ENCODE data around the gene DENND5A.
"Not testable (repeated sequence)": the region's sequence is repeated elsewhere in the genome, so short reads cannot be mapped to it uniquely, and the experiment has no call there.

DENND5A gene

DNA sequence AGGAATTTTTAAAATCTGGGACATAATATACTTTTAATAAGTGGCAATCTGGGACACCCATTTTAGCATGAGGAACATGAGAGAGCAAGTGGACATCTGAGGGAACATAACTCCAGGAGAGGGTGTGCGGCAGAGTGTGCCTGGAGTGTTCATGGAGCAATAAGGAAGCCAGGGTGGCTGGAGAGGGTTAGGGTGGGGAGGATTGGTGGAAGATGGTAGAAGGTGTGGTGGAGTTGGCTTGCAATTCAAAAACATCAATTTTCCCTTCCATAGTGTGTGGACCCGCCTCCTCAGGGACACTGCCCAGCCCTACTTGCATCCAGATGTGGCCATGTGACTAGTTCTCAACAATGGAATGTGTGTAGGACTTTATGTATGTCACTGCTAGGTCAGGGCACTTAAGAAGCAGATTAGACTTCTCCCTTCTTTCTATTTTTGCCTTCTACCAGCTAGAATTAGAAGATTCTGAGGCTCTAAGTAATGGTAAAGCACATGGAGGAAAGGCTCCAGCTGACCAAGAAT lies 4.4 kb upstream of the DENND5A start:
- H3K9me3 ChIP-seq (replicated peaks in 1 of 11) = no peaks in the 10 kb centered on the region
- no peak overlapping the region for H3K9ac ChIP-seq
- no peak for TF ChIP-seq Cebpa-rat (IDR thresholded peaks at IDR 0.05)
- H3K4me3 ChIP-seq = no peak overlapping the region
- H3K4me1 ChIP-seq = peaks cover 5 to 43% (median 25%) of the 10 kb centered on the region in 10 experiments; a peak in 19 of 20 replicates
- no peak overlapping the region; a peak in 1 of 22 replicates for H3K4me2 ChIP-seq
- H3K27me3 ChIP-seq = no peaks in the 10 kb centered on the region
- H3K36me3 ChIP-seq = no peaks in the 10 kb centered on the region
- H4K20me1 ChIP-seq = peaks cover 0 to 5% (median 0%) of the 10 kb centered on the region in 11 experiments; a peak in 3 of 22 replicates
- H3K27ac ChIP-seq = no peak overlapping the region

DNA sequence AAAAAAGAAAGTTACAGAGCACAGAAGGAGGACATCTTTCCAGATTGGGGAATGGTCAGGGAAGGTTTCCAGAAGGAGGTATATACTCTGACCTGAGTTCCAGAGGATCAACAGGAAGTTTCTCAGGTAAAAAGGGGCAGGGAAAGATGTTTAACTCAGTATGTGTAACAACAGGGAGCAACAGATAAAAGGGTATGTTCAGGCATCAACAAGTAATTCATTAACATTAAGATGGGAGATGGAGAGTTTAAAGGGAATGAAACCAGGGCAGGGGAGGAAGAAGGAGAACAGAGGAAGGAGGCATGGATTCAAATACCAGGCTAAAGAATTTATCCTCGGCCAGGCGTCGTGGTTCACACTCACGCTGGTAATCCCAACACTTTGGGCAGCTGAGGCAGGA lies 2.5 kb upstream of the DENND5A start:
- peaks cover 14 to 31% (median 15%) of the 10 kb centered on the region in 10 experiments for H3K4me1 ChIP-seq
- H3K9ac ChIP-seq = no peak overlapping the region
- H4K20me1 ChIP-seq = peaks cover 0 to 14% (median 6%) of the 10 kb centered on the region in 11 experiments; a peak in 13 of 22 replicates
- no peak for TF ChIP-seq Cebpa-rat (IDR thresholded peaks at IDR 0.05)
- H3K36me3 ChIP-seq = peaks cover 0 to 5% (median 0%) of the 10 kb centered on the region in 11 experiments; a peak in 3 of 22 replicates
- no peak overlapping the region for H3K27ac ChIP-seq
- H3K9me3 ChIP-seq (replicated peaks in 1 of 11) = peaks cover 0 to 7% (median 0%) of the 10 kb centered on the region in 11 experiments; a peak in 5 of 22 replicates
- H3K4me3 ChIP-seq = no peak overlapping the region
- no peaks in the 10 kb centered on the region for H3K27me3 ChIP-seq
- no peak overlapping the region for H3K4me2 ChIP-seq

DNA sequence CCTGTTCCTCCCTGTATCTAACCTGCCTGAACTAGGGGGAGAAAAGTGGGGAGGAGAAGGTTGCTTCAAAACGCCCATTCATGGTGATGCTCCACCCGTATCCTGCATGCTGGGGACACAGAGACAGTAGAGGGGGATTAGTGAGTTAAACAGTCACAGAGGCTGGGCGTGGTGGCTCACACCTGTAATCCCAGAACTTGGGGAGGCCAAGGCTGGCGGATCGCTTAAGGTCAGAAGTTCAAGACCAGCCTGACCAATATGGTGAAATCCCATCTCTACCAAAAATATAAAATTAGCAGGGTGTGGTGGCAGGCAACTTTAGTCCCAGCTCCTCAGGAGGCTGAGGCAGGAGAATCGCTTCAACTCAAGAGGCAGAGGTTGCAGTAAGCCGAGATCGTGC lies 1.8 kb upstream of the DENND5A start:
- Histone ChIP-seq H4K20me1 (peaks cover 5 to 21% (median 14%) of the 10 kb centered on the region in 11 experiments; a peak in 18 of 22 replicates), H3K4me3 (no peak overlapping the region), H3K36me3 (peaks cover 0 to 5% (median 0%) of the 10 kb centered on the region in 11 experiments; a peak in 3 of 22 replicates), H3K9me3 (replicated peaks in 1 of 11) (peaks cover 0 to 8% (median 0%) of the 10 kb centered on the region in 11 experiments; a peak in 5 of 22 replicates), H3K27ac (no peak overlapping the region), H3K4me2 (peak overlapping the region in 1 of 11 experiments; percentile 4; a peak in 1 of 22 replicates), H3K9ac (no peak overlapping the region), H3K27me3 (no peaks in the 10 kb centered on the region), H3K4me1 (peaks cover 20 to 31% (median 22%) of the 10 kb centered on the region in 10 experiments)
- no peak for TF ChIP-seq Cebpa-rat (IDR thresholded peaks at IDR 0.05)

DNA sequence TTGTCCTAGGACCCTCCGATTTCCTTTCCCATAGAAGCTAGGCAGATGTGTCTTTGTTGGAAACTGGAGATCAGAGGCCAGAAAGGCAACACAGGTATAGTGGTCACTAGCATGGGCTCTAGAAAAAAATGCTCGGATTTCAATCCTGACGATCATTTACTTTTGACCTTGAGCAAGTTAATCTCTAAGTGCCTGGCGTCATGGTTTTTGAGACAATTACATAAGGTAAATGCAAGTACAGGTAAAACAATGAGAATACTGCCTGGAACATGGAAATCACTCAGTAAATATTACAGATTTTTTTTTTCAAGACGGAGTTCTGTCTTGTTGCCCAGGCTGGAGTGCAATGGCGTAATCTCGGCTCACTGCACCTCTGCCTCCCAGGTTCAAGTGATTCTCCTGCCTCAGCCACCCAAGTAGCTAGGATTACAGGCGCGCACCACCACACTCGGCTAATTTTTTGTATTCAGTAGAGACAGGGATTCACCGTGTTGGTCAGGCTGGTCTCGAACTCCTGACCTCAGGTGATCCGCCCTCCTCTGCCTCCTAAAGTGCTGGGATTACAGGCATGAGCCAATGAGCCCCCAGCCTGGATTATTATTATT lies 1.1 kb upstream of the DENND5A start:
- Histone ChIP-seq H3K36me3 (peaks cover 0 to 5% (median 0%) of the 10 kb centered on the region in 11 experiments; a peak in 3 of 22 replicates), H4K20me1 (peaks cover 12 to 28% (median 21%) of the 10 kb centered on the region in 11 experiments), H3K4me3 (peak overlapping the region in 2 of 10 experiments; percentile 92 to 97; a peak in 3 of 20 replicates), H3K9me3 (replicated peaks in 1 of 11) (peaks cover 0 to 8% (median 0%) of the 10 kb centered on the region in 11 experiments; a peak in 5 of 22 replicates), H3K27ac (peak overlapping the region in 3 of 11 experiments; percentile 99 to 100 (median 100); a peak in 3 of 22 replicates), H3K4me1 (peaks cover 27 to 34% (median 28%) of the 10 kb centered on the region in 10 experiments), H3K27me3 (no peaks in the 10 kb centered on the region), H3K9ac (peak overlapping the region in 3 of 11 experiments; percentile 98 to 100 (median 99); a peak in 5 of 22 replicates), H3K4me2 (peak overlapping the region; percentile 74 to 95 (median 85); a peak in 17 of 22 replicates)
- no peak for TF ChIP-seq Cebpa-rat (IDR thresholded peaks at IDR 0.05)

DNA sequence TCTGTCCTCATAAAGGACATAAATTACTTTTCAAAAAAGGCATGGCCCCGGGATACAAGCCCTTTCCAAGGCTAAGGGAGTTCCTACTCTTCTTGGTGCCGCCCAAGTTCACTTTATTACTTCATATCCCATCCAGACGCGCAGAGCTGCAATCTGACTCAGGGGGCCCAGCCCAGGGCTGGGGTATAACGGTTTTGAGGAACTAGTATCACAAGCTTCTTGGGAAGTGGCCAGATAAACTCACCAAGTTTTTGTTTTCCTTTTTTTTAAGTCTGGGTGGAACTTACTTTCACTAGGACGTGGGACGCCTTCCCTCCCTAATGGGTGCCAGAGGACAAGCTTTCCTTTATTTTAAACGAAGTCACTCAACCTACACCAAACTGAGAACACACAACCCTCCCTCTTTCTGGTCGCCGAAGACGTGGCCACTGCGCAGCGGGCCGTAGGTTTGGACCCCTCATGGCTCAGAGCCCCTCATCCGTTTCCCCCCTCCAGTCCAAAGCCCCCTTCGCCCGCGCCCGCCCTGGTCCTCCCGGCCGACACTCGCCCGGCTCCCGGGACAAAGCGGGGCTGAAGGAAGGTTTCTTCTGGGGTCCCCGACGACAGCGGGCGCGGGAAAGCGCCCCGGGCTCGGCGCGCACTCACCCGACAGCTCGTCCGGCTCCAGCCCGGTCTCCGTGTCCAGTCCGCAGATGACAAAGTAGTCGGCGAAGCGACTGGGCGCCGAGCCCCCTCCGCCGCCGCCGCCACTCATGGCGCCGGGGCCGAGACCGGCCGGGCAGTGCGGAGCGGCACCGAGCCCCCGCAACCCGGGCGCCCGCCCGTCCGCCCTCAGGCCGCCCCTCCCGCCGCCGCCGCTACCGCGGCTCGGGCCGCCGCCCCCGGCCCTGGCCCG lies 587 bp downstream of the DENND5A start:
- Histone ChIP-seq H3K27ac (peak overlapping the region; percentile 93 to 100 (median 99)), H3K4me3 (peak overlapping the region; percentile 86 to 99 (median 94)), H3K27me3 (no peaks in the 10 kb centered on the region), H3K9me3 (replicated peaks in 1 of 11) (peaks cover 0 to 8% (median 0%) of the 10 kb centered on the region in 11 experiments; a peak in 5 of 22 replicates), H3K4me1 (peaks cover 41 to 51% (median 44%) of the 10 kb centered on the region in 10 experiments), H4K20me1 (peaks cover 28 to 45% (median 38%) of the 10 kb centered on the region in 11 experiments), H3K36me3 (peaks cover 0 to 7% (median 0%) of the 10 kb centered on the region in 11 experiments; a peak in 4 of 22 replicates), H3K4me2 (peak overlapping the region; percentile 74 to 95 (median 85)), H3K9ac (peak overlapping the region; percentile 96 to 100 (median 99))
- TF ChIP-seq Cebpa-rat (IDR thresholded peaks at IDR 0.05) = 0 out of 22 replicates have a peak, but pooled peaks of 3 of the 11 experiments have one; percentile 13 to 43 (median 34)

DNA sequence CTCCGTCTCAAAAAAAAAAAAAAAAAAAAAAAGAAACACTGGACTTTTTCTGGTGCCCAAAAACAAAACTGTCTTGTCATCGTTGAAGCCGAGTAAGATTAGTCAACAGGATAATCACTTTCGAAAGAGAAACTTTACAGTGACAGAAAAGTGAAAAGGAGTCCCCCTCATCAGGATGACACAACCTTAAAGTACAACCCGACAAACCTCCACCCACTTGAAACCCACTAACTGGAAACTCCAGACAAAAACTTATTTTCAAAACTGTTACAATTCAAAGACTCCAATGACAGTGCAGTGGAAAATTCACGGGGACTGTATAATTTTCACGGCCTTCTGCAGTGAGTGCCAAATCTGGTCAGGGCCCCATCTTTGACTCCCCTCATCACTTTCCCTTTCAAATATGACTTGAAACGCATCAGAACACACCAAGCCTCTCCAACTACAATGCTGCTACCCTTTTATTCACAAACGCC lies 1.3 kb downstream of the DENND5A start:
- Histone ChIP-seq H4K20me1 (peaks cover 35 to 52% (median 44%) of the 10 kb centered on the region in 11 experiments), H3K36me3 (peaks cover 0 to 13% (median 0%) of the 10 kb centered on the region in 11 experiments; a peak in 7 of 22 replicates), H3K4me1 (peaks cover 41 to 54% (median 45%) of the 10 kb centered on the region in 10 experiments), H3K9me3 (replicated peaks in 1 of 11) (peaks cover 0 to 8% (median 0%) of the 10 kb centered on the region in 11 experiments; a peak in 5 of 22 replicates), H3K27ac (peak overlapping the region; percentile 93 to 100 (median 99)), H3K4me3 (peak overlapping the region; percentile 86 to 99 (median 94)), H3K9ac (peak overlapping the region; percentile 96 to 100 (median 99)), H3K4me2 (peak overlapping the region; percentile 74 to 95 (median 85)), H3K27me3 (no peaks in the 10 kb centered on the region)
- no peak for TF ChIP-seq Cebpa-rat (IDR thresholded peaks at IDR 0.05)

DNA sequence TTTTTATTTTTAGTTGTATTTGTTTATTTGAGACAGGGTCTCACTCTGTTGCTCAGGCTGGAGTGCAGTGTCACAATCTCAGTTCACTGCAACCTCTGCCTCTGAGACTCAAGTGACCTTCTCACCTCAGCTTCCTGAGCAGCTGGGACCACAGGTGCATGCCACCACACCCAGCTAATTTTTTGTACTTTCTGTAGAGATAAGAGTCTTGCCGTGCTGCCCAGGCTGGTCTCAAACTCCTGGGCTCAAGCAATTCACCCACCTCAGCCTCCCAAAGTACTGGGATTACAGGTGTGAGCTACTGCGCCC lies 4.4 kb downstream of the DENND5A start:
- not testable (repeated sequence) for H3K9me3 ChIP-seq (replicated peaks in 1 of 11); H3K4me3 ChIP-seq; H3K27me3 ChIP-seq
- Histone ChIP-seq H3K9ac (peak overlapping the region in 4 of 11 experiments; percentile 6 to 31 (median 20); a peak in 5 of 22 replicates), H4K20me1 (peaks cover 62 to 78% (median 73%) of the 10 kb centered on the region in 11 experiments), H3K4me2 (peak overlapping the region; percentile 72 to 95 (median 84)), H3K4me1 (peaks cover 39 to 47% (median 43%) of the 10 kb centered on the region in 10 experiments), H3K27ac (peak overlapping the region in 6 of 11 experiments; percentile 12 to 100 (median 48); a peak in 7 of 22 replicates), H3K36me3 (peaks cover 5 to 24% (median 14%) of the 10 kb centered on the region in 11 experiments; a peak in 20 of 22 replicates)
